Endothelial cell of umbilical vein (primary cell): Measurements from ENCODE around the gene COL4A2. TPM values are rescaled to one million over a fixed set of nuclear protein-coding genes. Genes with fewer than 3 reads are reported as not detected.
A peak's percentile ranks its signal among the peaks of the same experiment; 100 is the strongest.

ENCODE experiments used
- BruUV-seq: library from RNA; stranded (reverse); fragments of 400-500 nt; replicated peaks from 2 replicates; lab custom pipeline; 2021; lab: Mats Ljungman, UMichigan
- CTCF ChIA-PET: fragments of 300-600, 350-600 bp; sonication (Branson Sonifier 250); formaldehyde crosslinking; loops from one replicate; lab custom pipeline; 2021; ENCODE audit warnings: antibody characterized with exemption, inconsistent platforms; lab: Charles Lee
- POLR2A ChIA-PET: fragments of 300-600, 350-600 bp; sonication (Branson Sonifier 250); formaldehyde crosslinking; loops from one replicate; lab custom pipeline; 2021; ENCODE audit warnings: antibody characterized with exemption, inconsistent platforms; lab: Charles Lee
- DNase-seq: peaks from one replicate; pipeline ENCODE4 v3.0.0-alpha.2; 2011; ENCODE audit warnings: low read depth, low spot score
- FAIRE-seq: peaks from 2 replicates; lab custom pipeline; 2011; peaks lifted over from hg19 to GRCh38; lab: Jason Lieb, UNC
- H2AFZ ChIP-seq: 2 replicates; pipeline ENCODE4 v1.6.0; 2012; ENCODE audit warnings: low read depth, low read length, control low read depth, inconsistent platforms
- H3K27ac ChIP-seq: 2 replicates; pipeline ENCODE4 v1.5.1; 2011; ENCODE audit warnings: low read depth, mild to moderate bottlenecking, control low read depth, low read length, moderate library complexity; ENCODE audit not compliant: insufficient read depth
- H3K27me3 ChIP-seq, 2 experiments: 2 replicates each; pipeline versions ENCODE4 v1.6.0 to v1.6.1; 2011; ENCODE audit warnings: low read length in 2 of 2, mixed read lengths in 1 of 2; ENCODE audit not compliant: control insufficient read depth in 2 of 2, insufficient read depth in 2 of 2
- H3K36me3 ChIP-seq, 2 experiments: 2 replicates in 1 of 2; 3 replicates in 1 of 2; pipeline ENCODE4 v1.5.1; 2011; ENCODE audit warnings: low read length in 2 of 2, mild to moderate bottlenecking in 1 of 2, moderate library complexity in 1 of 2; ENCODE audit not compliant: control insufficient read depth in 2 of 2, insufficient read depth in 2 of 2; ENCODE audit errors: extremely low read depth in 1 of 2
- H3K4me1 ChIP-seq: 3 replicates; pipeline ENCODE4 v1.5.1; 2011; ENCODE audit warnings: mild to moderate bottlenecking, low read length; ENCODE audit not compliant: control insufficient read depth, insufficient read depth; ENCODE audit errors: extremely low read depth
- H3K4me2 ChIP-seq: 2 replicates; pipeline ENCODE4 v1.6.1; 2011; ENCODE audit warnings: low read length, control low read depth, mixed read lengths; ENCODE audit not compliant: insufficient read depth
- H3K4me3 ChIP-seq, 3 experiments: fragments of 200-600 bp in 1 of 3; sonication (generic), shearing (Covaris generic) in 1 of 3; replicated peaks in 1 of 3; 2 replicates each; pipeline ENCODE4 v1.5.1; 2011 to 2016; ENCODE audit warnings: control low read depth in 3 of 3, low read length in 3 of 3, mild to moderate bottlenecking in 2 of 3, inconsistent platforms in 1 of 3, low read depth in 1 of 3, moderate library complexity in 1 of 3; ENCODE audit not compliant: insufficient read depth in 1 of 3
- H3K79me2 ChIP-seq: 2 replicates; pipeline ENCODE4 v1.6.0; 2012; ENCODE audit warnings: low read length, inconsistent platforms; ENCODE audit not compliant: control insufficient read depth, insufficient read depth
- H3K9ac ChIP-seq: replicated peaks from 2 replicates; pipeline ENCODE3; 2011; ENCODE audit warnings: low read length, control low read depth; ENCODE audit not compliant: insufficient read depth; ENCODE audit errors: extremely low read depth
- H3K9me1 ChIP-seq: replicated peaks from 3 replicates; pipeline ENCODE4 v1.6.0; 2011; ENCODE audit warnings: mild to moderate bottlenecking, low read length; ENCODE audit not compliant: control insufficient read depth, insufficient read depth; ENCODE audit errors: extremely low read depth
- H3K9me3 ChIP-seq: replicated peaks from 2 replicates; pipeline ENCODE4 v1.5.1; 2012; ENCODE audit warnings: low read length, inconsistent platforms; ENCODE audit not compliant: control insufficient read depth, insufficient read depth
- H4K20me1 ChIP-seq: replicated peaks from 2 replicates; pipeline ENCODE3; 2011; ENCODE audit warnings: mild to moderate bottlenecking, low read length; ENCODE audit not compliant: control insufficient read depth, insufficient read depth; ENCODE audit errors: extremely low read depth
- EZH2 ChIP-seq: IDR thresholded peaks from 2 replicates; pipeline ENCODE4 v1.6.1; 2012; ENCODE audit warnings: borderline replicate concordance, low read depth, mild to moderate bottlenecking, moderate library complexity, low read length, inconsistent platforms; ENCODE audit not compliant: severe bottlenecking
- FOS ChIP-seq: IDR thresholded peaks from 2 replicates; pipeline ENCODE4 v1.6.1; 2011; ENCODE audit warnings: mild to moderate bottlenecking, low read length, moderate library complexity, borderline replicate concordance; ENCODE audit not compliant: insufficient read depth
- GATA2 ChIP-seq: IDR thresholded peaks from 2 replicates; pipeline ENCODE4 v1.7.0; 2011; ENCODE audit warnings: low read depth, mild to moderate bottlenecking, moderate library complexity, mixed read lengths, low read length; ENCODE audit not compliant: insufficient read length, insufficient read depth
- JUN ChIP-seq: IDR thresholded peaks from 2 replicates; pipeline ENCODE4 v1.6.1; 2011; ENCODE audit warnings: borderline replicate concordance, low read depth; ENCODE audit not compliant: insufficient read length, insufficient read depth
- MAX ChIP-seq: IDR thresholded peaks from 2 replicates; pipeline ENCODE4 v1.6.1; 2011; ENCODE audit not compliant: insufficient read depth, insufficient read length
- MYC ChIP-seq: IDR thresholded peaks from one replicate; pipeline ENCODE4 v1.6.1; 2011; ENCODE audit warnings: mild to moderate bottlenecking, low read depth, low read length
- POLR2A ChIP-seq: IDR thresholded peaks from 2 replicates; pipeline ENCODE4 v1.6.1; 2012; ENCODE audit warnings: low read depth, mild to moderate bottlenecking, control low read depth, low read length
- POLR2AphosphoS5 ChIP-seq: IDR thresholded peaks from 2 replicates; pipeline ENCODE4 v1.6.1; 2012; ENCODE audit warnings: low read depth, mild to moderate bottlenecking, control low read depth, low read length, moderate library complexity; ENCODE audit not compliant: insufficient read depth
- dilution Hi-C: fragments of 300-500 bp; cut with MboI; formaldehyde crosslinking; loops from one replicate; pipeline ENCODE4 v1.15.0; 2019; ENCODE audit warnings: low sequenced_read_pairs; ENCODE audit not compliant: extremely low pct_ligation_motif_present
- intact Hi-C: fragments of 100-400 bp; cut with micrococcal nuclease; formaldehyde crosslinking; loops from one replicate; pipeline ENCODE4 v1.10.0; 2022
- polyA plus RNA-seq, 4 experiments: library from polyadenylated mRNA; depleted of rRNA in 3 of 4; stranded (reverse) in 3 of 4; unstranded in 1 of 4; fragments of >200 nt; gene quantifications; 2 replicates each; pipeline versions ENCODE4 v1.2.1 to v1.2.3, GENCODE V29; 2011 to 2012; ENCODE audit warnings: missing spikeins in 1 of 4
- total RNA-seq: library from RNA; stranded (reverse); gene quantifications from 2 replicates; pipeline ENCODE4 v1.2.3, GENCODE V29; 2021

COL4A2 gene
- total and polyA plus RNA-seq, 2 donors (not counting 3 experiments of a cell fraction or from before 2014, with no cell fraction given): 792 to 940 TPM

- Histone ChIP-seq H4K20me1 (peaks cover 6% of the 10 kb centered on the region), H2AFZ (no peak overlapping the region), H3K27ac (peak overlapping the region; percentile 54), H3K79me2 (peaks cover 46% of the 10 kb centered on the region), H3K27me3 (no peaks in the 10 kb centered on the region), H3K36me3 (peaks cover 0 to 4% of the 10 kb centered on the region in 2 experiments), H3K4me2 (peak overlapping the region; percentile 6), H3K4me1 (peaks cover 56% of the 10 kb centered on the region), H3K9ac (no peak overlapping the region), H3K9me1 (no peaks in the 10 kb centered on the region), H3K4me3 (no peak overlapping the region), H3K9me3 (no peaks in the 10 kb centered on the region)
- FAIRE-seq: peak; percentile 93
- TF ChIP-seq JUN (no peak), EZH2 (no peak), GATA2 (peak; percentile 34), MYC (no peak), POLR2AphosphoS5 (peak; percentile 36), POLR2A (no peak)
- CTCF ChIA-PET: interaction anchor here (0.6 to 2.2 kb wide), 14 partner anchors 8 to 1796 kb away, joined by 3 to 19 read pairs (median 4); partner anchors contain the start of genes COL4A1 and COL4A2
- no TSS peak for BruUV-seq
- DNase-seq: peak; percentile 68
- POLR2A ChIA-PET: interaction anchor here (1.0 kb wide), 1 partner anchor 40 kb away, joined by 4 read pairs; the partner anchor contains the start of genes COL4A1 and COL4A2
- dilution Hi-C loops (no loop called here), intact Hi-C loops (loop anchor here (1.0 kb wide), 1 partner anchor 31 kb away; no protein-coding TSS in a partner anchor)
These were observed 40.1 kb upstream of the COL4A2 start for GRCh38 chr13:110266983-110267382.

GRCh38 chr13:110268061-110268460, 39.0 kb upstream of the COL4A2 start:
- FAIRE-seq: no peak
- BruUV-seq: no TSS peak
- dilution Hi-C loops (no loop called here), intact Hi-C loops (no loop called here)
- Histone ChIP-seq H3K4me3 (no peak overlapping the region), H2AFZ (no peak overlapping the region), H3K4me1 (peaks cover 45% of the 10 kb centered on the region), H3K9me3 (no peaks in the 10 kb centered on the region), H3K27me3 (no peaks in the 10 kb centered on the region), H3K9me1 (no peaks in the 10 kb centered on the region), H3K9ac (no peak overlapping the region), H3K36me3 (peaks cover 6 to 8% of the 10 kb centered on the region in 2 experiments), H3K79me2 (peaks cover 48% of the 10 kb centered on the region), H3K27ac (no peak overlapping the region), H3K4me2 (no peak overlapping the region), H4K20me1 (peaks cover 6% of the 10 kb centered on the region)
- POLR2A ChIA-PET: no interaction called here
- CTCF ChIA-PET: interaction anchor here (0.9 to 2.2 kb wide), 9 partner anchors 9 to 80 kb away, joined by 3 to 19 read pairs (median 5); partner anchors contain the start of genes COL4A1 and COL4A2
- DNase-seq: no peak
- TF ChIP-seq GATA2 (no peak), POLR2AphosphoS5 (no peak), JUN (no peak), MAX (no peak), MYC (no peak), POLR2A (no peak), FOS (no peak), EZH2 (no peak)
